GM12872 (cell line): ENCODE data around the gene KIF26B.

ENCODE experiments used
- CTCF ChIP-seq: IDR thresholded peaks from 3 replicates; pipeline ENCODE4 v1.5.1; 2011; ENCODE audit warnings: low read depth, mild to moderate bottlenecking, low read length, moderate library complexity; ENCODE audit not compliant: insufficient read depth

KIF26B gene

GRCh38 chr1:245441689-245442088 is 286.9 kb downstream of the KIF26B start:
- no peak for TF ChIP-seq CTCF

GRCh38 chr1:245444147-245444828 is 289.5 kb downstream of the KIF26B start:
- no peak for TF ChIP-seq CTCF

GRCh38 chr1:245444945-245445344 is 290.2 kb downstream of the KIF26B start:
- no peak for TF ChIP-seq CTCF

GRCh38 chr1:245448531-245448930 is 293.7 kb downstream of the KIF26B start:
- no peak for TF ChIP-seq CTCF

- TF ChIP-seq CTCF, result no peak
Observed at GRCh38 chr1:245448975-245449431, 294.2 kb downstream of the KIF26B start.

GRCh38 chr1:245453541-245453940 is 298.8 kb downstream of the KIF26B start:
- TF ChIP-seq CTCF, result no peak

GRCh38 chr1:245454051-245454450 is 299.3 kb downstream of the KIF26B start:
- TF ChIP-seq CTCF, result no peak
